ENCODE results near the gene PRUNE2. TPM values are rescaled to one million over a fixed set of nuclear protein-coding genes. Genes with fewer than 3 reads are reported as not detected.

PRUNE2 gene
- total and polyA plus RNA-seq, 9 donors: 2.5 to 45.8 (median 13.7) TPM

DNA sequence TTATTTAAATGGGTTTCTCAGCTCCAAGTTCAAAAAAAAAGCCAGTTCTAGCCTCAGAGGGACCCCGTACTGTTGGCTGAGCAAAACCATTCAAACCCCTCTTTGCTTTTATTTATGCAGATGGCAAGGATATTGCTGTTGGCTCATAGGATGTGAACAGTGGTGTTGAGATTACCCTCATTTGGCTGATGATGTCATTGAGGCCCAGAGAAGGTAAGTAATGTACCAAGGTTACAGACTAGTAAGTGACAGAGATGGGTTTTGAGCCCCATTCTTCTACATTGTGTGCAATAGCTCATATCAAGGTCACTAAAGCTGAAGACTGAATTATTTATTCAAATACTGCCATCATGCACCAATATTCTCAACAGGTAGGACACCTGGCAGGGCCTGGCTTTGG is 263.8 kb downstream of the PRUNE2 start:
- Histone ChIP-seq H3K27ac (no peak overlapping the region), H3K4me3 (no peak overlapping the region), H3K4me1 (ENCODE audit: insufficient read depth) (no peaks in the 10 kb centered on the region), H3K36me3 (no peaks in the 10 kb centered on the region), H3K27me3 (no peaks in the 10 kb centered on the region), H3K9me3 (no peaks in the 10 kb centered on the region)
- no peak for DNase-seq
- TF ChIP-seq, protein P1, sequence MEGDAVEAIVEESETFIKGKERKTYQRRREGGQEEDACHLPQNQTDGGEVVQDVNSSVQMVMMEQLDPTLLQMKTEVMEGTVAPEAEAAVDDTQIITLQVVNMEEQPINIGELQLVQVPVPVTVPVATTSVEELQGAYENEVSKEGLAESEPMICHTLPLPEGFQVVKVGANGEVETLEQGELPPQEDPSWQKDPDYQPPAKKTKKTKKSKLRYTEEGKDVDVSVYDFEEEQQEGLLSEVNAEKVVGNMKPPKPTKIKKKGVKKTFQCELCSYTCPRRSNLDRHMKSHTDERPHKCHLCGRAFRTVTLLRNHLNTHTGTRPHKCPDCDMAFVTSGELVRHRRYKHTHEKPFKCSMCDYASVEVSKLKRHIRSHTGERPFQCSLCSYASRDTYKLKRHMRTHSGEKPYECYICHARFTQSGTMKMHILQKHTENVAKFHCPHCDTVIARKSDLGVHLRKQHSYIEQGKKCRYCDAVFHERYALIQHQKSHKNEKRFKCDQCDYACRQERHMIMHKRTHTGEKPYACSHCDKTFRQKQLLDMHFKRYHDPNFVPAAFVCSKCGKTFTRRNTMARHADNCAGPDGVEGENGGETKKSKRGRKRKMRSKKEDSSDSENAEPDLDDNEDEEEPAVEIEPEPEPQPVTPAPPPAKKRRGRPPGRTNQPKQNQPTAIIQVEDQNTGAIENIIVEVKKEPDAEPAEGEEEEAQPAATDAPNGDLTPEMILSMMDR (IDR thresholded peaks at IDR 0.05): no peak
- TF ChIP-seq POLR2A (IDR thresholded peaks at IDR 0.05) (no peak), EP300 (IDR thresholded peaks at IDR 0.05) (no peak)
- 87 to 95% (median 92%) methylated on average over 1 of the region's 1 CpG for WGBS, 3 donors
- intact Hi-C loops (cut with DNase I): no loop called here

DNA sequence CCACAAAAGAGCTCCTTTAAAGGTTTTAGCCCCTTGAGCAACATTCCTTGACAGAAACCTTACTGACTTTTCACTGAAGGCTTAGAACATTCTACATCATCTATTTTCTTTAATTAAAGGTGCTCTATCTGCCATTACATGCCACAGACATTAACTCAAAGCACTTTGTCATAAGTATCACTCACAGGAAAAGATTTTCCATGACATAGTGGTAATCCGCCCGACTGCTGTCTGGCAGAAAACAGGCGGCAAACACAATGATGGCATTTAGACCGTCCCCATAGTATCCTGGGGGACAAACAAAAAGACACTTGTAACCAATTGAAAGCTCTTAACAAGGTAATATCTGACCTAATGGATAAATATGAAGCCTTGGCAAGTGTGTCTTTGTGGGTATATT is 267.9 kb downstream of the PRUNE2 start:
- no peak for DNase-seq
- Histone ChIP-seq H3K4me1 (ENCODE audit: insufficient read depth) (no peaks in the 10 kb centered on the region), H3K36me3 (no peaks in the 10 kb centered on the region), H3K9me3 (no peaks in the 10 kb centered on the region), H3K27me3 (no peaks in the 10 kb centered on the region), H3K27ac (no peak overlapping the region), H3K4me3 (no peak overlapping the region)
- 93 to 98% (median 94%) methylated on average over 4 of the region's 4 CpGs for WGBS, 3 donors
- intact Hi-C loops (cut with DNase I): no loop called here
- no peak for TF ChIP-seq EP300 (IDR thresholded peaks at IDR 0.05)
- no peak for TF ChIP-seq POLR2A (IDR thresholded peaks at IDR 0.05)
- TF ChIP-seq, protein P1 (IDR thresholded peaks at IDR 0.05): no peak

DNA sequence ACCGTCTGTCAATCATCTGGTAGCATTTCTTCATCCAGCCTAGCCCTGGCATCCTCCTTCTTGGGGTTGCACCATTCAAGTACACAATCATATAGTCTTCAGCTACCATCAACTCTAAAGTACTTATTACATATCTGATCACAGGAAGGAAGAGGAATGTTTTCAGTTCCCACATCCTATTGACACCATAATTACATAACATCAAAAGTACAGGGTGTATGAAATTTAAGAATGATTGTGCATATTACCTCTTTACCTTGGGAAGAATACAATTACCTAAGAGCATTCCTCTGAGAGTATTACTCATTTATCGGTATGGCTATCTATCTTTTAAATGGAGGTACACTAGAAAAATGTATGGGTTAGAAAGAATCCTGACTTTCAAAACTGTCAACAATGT is 268.5 kb downstream of the PRUNE2 start:
- H3K27ac ChIP-seq: no peak overlapping the region

DNA sequence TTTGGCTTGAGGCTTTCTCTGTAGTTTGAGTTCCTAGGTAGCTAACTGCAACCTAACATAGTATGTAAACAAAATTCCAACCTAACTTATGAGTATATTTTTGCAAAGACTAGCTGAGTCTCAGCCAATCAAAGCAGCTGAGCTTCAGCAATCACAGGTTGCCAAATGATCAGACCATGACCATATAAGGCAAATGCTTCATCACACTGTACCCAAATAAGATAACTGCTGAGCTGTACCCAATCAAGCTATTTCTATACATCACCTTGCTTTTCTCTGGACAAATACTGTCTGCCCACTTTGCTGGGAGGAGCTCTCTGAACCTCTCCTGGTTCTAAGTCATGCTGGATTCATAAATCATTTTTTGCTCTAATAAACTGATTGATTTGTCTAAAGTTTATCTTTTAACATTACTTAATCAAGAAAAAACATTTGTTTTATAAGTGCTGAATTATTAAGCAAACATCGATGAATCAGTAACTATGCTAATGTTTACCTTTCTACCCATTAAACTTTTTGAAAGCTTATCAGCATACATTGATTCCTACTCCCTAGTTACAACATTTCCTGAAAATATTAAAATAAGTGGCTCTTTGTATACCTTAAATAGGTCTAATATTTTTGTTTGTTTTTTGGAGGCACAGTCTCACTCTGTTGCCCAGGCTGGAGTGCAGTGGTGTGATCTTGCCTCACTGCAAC is 271.4 kb downstream of the PRUNE2 start:
- H3K27ac ChIP-seq: no peak overlapping the region

More for the DNA sequence above, 268.5 kb downstream of the PRUNE2 start:
- Histone ChIP-seq H3K36me3 (no peaks in the 10 kb centered on the region), H3K27me3 (no peaks in the 10 kb centered on the region), H3K9me3 (no peaks in the 10 kb centered on the region), H3K4me1 (ENCODE audit: insufficient read depth) (no peaks in the 10 kb centered on the region), H3K4me3 (no peak overlapping the region)
- TF ChIP-seq EP300 (IDR thresholded peaks at IDR 0.05) (no peak), POLR2A (IDR thresholded peaks at IDR 0.05) (no peak)
- TF ChIP-seq, protein P1 (IDR thresholded peaks at IDR 0.05): no peak
- WGBS, 3 donors: 77 to 93% (median 91%) methylated on average over 2 of the region's 2 CpGs
- DNase-seq: no peak
- intact Hi-C loops (cut with DNase I): no loop called here

More for the DNA sequence above, 271.4 kb downstream of the PRUNE2 start:
- no peaks in the 10 kb centered on the region for H3K4me1 ChIP-seq (ENCODE audit: insufficient read depth)
- WGBS, 3 donors: 35 to 80% (median 45%) methylated on average over 1 of the region's 1 CpG
- H3K9me3 ChIP-seq: no peaks in the 10 kb centered on the region
- no peaks in the 10 kb centered on the region for H3K27me3 ChIP-seq
- TF ChIP-seq POLR2A (IDR thresholded peaks at IDR 0.05) (no peak), EP300 (IDR thresholded peaks at IDR 0.05) (no peak)
- TF ChIP-seq, protein P1 (IDR thresholded peaks at IDR 0.05): no peak
- no peak for DNase-seq
- H3K36me3 ChIP-seq: no peaks in the 10 kb centered on the region
- intact Hi-C loops (cut with DNase I): no loop called here
- H3K4me3 ChIP-seq: no peak overlapping the region
